GM10847 (cell line): ENCODE data around the gene MYLK.

ENCODE experiments used
- POLR2A ChIP-seq: IDR thresholded peaks from 2 replicates; pipeline ENCODE4 v1.6.1; 2011; ENCODE audit not compliant: insufficient read length; ENCODE audit errors: extremely low read depth

The MYLK gene

DNA sequence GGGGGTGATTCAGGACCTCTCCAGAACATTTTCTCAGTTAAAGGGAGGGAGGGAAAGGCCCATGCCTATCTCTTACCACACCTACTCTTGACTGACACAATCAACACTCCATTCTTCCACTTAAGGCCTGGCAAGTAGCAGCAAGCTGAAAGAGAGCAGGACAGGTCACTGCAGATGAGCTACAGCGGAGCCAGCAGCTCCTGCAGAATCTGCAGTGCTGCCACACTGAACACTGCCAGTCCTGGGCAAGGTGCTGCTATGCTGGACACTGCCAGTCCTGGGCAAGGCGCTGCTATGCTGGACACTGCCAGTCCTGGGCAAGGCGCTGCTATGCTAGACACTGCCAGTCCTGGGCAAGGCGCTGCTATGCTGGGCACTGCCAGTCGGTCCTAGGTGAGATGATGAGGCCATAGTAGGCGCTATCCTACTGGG, 143.7 kb downstream of the MYLK start:
- no peak for TF ChIP-seq POLR2A

DNA sequence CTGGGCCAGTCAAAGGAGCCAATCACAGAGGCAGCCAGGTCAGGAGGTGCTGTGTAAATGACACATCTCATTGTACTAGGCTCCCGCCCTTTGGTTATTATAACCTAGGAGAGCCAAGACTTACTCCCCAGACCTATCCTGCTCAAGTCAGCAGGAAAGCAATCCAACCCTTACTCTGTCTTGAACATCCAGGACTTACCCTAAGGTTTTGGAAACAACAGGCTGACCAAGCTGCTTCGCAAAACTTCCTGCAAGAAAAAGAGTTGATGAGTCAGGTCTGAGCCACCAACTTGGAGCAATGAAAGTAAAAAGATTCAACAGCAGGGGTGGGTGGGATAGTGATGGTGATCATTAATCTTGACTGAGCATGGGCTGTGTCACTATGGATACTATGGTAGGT, 144.4 kb downstream of the MYLK start:
- no peak for TF ChIP-seq POLR2A

DNA sequence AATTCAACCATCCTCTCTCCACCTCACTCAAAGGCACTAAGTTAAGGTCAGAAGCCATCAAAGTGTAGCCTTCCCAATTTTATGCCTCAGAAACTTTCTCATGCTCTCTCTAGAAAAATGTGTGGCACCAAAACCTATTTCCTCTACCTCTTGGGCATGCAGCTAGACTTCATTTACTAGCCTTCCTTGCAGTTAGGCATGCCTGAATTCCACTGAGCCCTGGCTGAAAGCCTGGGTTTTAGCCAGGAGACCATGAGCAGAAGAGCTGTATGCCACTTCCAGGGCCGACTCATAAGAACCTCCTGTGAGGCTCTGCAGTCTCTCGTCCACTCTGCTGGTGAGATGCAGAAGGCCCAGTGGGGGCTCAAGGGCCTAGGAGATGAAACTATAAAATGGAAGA, 145.0 kb downstream of the MYLK start:
- no peak for TF ChIP-seq POLR2A

DNA sequence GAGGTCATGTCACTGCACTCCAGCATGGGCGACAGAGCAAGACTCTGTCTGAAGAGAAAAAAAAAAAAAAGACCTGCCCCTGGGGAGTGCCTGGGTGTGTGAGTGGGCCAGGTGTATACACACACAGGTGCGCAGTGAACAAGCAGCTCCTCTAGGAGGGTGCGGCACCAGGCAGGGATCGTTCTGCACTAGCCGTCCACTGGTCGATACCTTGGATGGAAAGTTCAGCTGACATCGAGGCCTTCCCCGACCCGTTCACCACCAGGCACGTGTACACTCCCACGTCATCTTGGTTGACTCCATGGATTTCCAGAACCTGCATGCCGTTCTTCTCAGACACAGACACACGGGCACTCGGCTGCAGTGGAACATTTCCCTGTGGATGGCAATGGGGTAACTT, 147.0 kb downstream of the MYLK start:
- TF ChIP-seq POLR2A: no peak

DNA sequence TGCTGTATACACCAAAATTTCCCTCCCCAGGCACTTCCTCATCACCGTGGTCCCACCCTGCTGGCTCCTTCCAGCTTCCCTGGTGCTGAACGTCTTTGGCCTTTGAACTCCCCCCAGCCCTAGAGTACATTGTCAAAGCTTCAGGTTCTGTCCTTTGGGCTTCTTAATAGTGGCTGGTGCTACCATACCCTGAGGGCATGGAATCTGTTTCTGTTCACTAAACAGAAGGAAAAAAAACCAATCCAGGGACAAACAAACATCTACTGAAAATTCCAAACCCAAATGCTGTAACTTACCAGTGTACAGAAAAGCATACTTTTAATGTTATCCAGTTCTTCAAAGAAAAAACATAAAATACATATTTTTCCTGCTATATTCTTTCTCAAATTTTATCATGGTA, 148.7 kb downstream of the MYLK start:
- no peak for TF ChIP-seq POLR2A

DNA sequence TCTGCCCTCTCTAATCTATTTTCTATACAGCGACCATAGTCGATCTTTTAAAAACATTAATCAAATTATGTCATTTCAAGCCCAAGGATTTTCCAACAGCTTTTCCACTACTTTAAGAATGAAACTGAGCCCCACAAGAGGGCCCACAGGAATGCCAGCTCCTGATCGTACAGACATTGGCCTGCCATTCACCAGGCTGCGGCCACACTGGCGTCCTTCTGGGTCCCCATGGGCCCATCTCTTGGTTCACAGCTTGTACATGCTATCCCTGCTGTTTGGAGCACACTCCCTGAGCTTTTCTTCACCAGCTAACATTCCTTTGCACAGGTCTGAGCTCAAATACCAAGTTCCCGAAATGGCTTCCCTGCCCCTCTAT, 149.6 kb downstream of the MYLK start:
- no peak for TF ChIP-seq POLR2A

DNA sequence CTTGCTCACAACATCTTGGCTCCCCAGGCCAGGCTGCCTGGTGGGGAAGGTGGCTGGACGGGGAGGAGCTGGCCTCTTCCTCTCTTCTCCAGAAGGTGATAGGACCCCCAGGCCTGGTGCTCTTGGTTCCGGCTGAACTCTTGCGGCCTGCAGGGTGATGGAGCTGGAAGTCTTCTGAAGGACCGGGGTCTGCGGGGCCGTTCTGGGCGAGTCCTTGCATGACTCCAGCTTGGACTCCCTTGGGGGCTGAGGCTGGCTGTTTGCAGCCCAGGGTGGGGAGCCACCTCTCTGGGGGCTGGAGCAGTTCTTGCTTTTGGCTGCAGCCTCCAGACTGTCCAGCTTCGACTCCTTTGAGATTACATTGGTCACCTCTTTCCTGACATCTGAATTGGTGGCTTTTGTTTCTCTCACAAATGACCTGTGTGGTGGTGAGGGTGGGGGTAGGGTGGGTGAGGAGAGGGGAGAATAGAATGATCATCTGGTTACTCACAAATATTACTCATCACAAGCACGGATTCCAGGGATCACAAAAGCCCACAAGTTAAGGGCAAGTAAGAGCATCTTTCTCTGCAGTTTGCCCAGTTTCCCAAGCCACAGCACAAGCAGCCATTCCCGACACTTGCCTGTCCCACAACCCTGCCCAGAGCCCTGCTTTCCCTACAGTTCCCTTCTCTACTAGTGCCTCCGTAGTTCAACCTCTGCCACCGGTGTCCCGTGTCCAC, 150.2 kb downstream of the MYLK start:
- TF ChIP-seq POLR2A: no peak

DNA sequence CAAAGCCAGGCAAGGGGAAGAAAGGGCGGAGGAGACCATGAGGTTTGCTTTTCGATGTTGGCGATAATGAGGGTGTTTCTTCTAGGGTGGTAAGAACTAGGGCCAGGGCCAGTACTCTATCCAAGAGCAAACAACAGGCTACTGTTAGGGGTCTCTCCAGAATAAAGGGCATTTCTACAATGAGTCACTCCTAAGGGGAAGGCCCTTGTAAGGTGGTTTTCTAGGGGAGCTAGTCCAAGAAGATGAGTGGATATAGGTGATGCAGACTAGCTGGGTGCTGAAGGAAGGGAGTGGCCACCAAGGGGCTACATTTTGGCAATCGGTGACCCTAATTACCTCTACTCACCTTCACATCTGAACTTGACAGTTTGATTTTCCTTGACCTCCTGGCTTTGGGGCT, 150.8 kb downstream of the MYLK start:
- no peak for TF ChIP-seq POLR2A

DNA sequence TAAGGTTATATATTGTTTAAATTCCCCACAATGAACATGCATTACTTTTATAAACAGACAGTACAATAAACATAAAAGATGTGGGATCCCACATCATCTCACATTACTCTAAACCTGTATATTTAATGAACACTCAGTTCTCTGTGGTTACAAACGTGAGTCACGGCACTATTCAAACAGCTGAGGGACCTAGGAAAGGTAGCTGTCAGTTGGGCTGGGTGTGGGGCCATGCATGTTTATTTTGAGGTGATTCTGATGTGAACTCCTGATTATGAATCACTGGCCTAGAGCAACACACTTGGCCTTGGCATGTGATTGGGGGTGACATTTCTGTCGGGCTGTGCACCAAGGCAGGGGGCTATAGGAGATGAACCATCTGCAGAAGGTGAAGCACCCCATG, 151.7 kb downstream of the MYLK start:
- no peak for TF ChIP-seq POLR2A

DNA sequence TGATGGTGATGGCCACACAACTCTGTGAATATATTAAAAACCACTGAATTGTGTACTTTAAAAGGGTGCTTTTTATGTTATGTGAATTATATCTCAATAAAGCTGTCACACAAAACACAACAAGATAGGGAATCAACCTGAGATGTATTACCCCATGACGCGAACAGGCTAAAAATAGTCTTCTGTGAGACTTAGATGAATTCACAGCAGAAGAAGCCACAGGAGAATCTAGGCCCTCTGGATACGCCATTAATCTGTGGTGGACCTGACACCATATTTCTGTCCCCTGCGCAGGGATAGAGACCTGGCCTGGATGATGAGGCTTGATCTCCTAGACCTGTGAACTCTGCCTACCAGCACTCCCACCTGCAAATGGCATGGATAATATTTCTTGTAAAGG, 153.3 kb downstream of the MYLK start:
- no peak for TF ChIP-seq POLR2A

DNA sequence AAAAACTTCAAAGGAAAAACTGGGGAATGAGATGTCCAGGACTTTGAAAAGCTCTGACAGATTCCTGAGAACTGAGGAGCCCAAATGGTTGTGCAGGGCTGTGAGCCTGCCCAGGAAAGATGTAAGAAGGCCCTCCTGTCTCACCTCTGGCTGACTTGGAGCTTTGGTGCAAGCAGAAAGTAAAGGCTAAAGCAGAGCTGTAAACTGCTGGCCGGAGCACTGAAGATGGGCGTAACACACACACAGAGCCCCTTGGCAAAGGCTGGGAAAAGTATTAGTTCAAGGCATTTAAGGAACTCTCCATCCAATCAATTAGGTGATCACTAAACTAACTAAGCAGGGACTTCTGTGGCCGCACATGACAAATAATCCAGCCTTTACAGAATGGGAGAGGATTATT, 155.1 kb downstream of the MYLK start:
- TF ChIP-seq POLR2A: no peak

DNA sequence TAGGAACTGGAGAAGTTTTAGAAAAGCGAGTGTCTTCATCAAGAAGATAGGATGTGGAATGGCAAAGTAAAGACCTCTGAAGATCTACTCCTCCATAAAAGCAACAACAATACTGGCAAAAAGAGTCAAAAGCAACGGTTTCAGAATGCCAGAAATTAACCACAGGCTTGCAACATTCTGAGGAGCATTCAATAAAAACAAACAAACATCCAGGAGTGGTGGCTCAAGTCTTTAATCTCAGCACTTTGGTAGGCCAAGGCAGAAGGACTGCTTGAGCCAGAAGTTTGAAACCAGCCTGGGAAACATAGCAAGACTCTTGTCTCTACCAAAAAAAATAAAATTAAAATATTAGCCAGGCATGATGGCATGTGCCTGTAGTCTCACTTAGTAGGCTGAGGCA, 156.1 kb downstream of the MYLK start:
- TF ChIP-seq POLR2A: no peak

DNA sequence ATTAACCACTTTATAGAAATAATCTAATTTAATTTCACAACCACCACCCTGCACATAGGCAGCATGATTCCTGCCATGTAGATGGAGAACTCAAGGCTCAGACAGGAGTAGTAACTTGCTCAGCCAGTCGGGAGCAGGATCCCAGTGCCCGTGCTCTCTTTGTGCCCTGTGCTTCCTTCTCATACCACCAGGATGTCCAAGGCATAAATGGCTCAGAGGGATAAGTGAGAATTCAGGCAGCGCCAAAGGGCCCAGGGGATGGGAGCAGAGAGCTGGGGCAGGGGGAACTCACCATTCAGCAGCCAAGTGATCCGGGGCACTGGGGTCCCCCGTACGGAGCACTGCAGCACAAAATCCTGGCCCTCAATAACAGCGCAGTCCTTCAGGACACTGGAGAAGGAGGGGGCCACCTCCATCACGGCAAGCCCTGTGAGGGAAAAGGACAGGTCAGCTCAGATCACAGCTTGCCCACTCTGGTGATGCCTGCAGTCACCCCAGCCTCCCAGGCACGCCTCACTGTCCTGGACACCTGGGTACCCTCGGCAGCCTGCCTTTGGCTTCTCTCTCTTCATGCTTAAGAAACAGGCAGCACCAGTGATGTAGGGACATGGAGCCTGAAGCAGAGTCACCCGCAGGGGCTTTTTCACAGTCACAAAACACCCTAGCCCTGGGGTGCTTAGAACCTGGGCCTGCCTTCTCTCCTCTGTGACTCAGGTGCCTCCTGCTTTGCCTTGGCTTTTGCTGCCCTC, 158.3 kb downstream of the MYLK start:
- no peak for TF ChIP-seq POLR2A

DNA sequence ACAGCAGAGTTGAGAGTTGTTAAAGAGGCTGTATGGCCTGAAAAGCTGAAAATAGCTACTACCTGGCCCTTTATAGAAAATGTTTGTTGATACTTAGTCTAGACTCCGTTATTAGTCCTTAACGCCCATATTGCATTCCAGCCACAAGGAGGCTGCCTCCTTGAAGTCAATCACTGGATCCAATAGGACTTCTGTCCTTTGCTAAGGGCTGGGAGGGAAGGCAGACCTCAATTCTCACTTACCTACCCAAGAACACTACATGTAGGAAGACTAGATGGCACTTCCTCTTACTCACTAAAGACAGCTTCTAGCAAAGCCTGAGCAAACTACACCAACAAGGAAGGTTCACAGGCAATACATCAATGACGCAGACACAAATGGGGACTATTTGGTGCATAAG, 159.8 kb downstream of the MYLK start:
- TF ChIP-seq POLR2A: no peak

DNA sequence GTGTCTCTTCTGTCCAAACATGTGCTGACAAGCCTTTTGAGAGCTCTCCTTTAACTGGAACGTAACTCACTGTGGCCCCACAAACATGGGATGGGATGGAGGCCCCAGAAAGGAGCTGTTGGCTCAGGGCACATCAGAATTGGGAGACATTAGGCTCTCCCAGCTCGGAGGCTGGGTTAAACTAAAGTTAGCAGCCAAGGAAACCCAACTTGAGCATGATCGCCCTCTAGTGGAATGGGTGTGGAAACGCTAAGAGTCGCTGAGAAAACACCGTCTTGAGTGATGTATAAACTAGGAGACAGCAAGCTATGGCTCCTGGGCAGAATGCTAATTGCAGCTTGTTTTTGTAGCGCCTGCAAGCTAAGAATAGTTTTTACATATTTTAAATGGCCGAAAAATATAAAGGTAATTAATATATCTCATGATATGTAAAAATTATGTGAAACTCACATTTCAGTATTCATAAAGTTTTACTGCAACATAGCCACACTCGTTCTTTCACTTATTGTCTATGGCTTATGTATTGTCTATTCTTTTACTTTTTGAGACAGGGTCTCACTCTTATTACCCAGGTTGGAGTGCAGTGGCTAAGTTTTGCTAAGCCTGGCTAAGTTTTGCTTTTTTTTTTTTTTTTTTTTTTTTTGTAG, 160.5 kb downstream of the MYLK start:
- TF ChIP-seq POLR2A: no peak

DNA sequence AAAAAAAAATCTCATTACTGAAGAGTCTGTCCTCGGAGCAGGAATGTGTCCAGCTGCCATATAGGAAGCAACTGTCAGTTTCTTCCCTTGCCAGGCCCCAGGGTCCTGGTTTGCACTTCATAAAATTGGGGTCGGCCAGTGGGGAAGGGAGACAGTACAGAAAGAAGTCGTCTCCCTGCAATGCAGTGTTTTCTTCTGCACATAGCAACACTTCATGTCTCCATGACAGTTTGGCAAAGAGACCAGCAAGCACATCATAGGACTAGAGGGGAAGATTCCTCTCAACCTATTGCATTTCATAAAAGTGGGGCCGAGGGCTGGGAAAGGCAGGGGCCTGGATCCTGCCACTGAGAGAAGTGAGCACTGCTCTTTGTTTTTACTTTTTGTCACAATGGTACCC, 161.1 kb downstream of the MYLK start:
- no peak for TF ChIP-seq POLR2A
